Skeletal muscle tissue (tissue), 4 donors: ENCODE measurements around the gene MTERF2. TPM values are rescaled to one million over a fixed set of nuclear protein-coding genes. Genes with fewer than 3 reads are reported as not detected.
"Not testable (repeated sequence)": the region's sequence is repeated elsewhere in the genome, so short reads cannot be mapped to it uniquely, and the experiment has no call there.

Source experiments
- H3K27ac ChIP-seq: one replicate; pipeline ENCODE4 v1.7.0; 2013; ENCODE audit warnings: mild to moderate bottlenecking, low read depth, low read length, inconsistent platforms
- H3K27me3 ChIP-seq, 3 donors: one replicate each; pipeline ENCODE4 v1.7.0; 2013; ENCODE audit warnings: low read length in 3 of 3; ENCODE audit not compliant: control insufficient read depth in 3 of 3, insufficient read depth in 3 of 3
- H3K36me3 ChIP-seq, 3 donors: one replicate each; pipeline ENCODE4 v1.7.0; 2013; ENCODE audit warnings: low read length in 3 of 3; ENCODE audit not compliant: control insufficient read depth in 3 of 3, insufficient read depth in 3 of 3
- H3K4me1 ChIP-seq, 3 donors: one replicate each; pipeline ENCODE4 v1.7.0; 2013; ENCODE audit warnings: low read length in 3 of 3, mild to moderate bottlenecking in 3 of 3; ENCODE audit not compliant: control insufficient read depth in 3 of 3, insufficient read depth in 3 of 3
- H3K4me3 ChIP-seq, 3 donors: one replicate each; pipeline ENCODE4 v1.7.0; 2013; ENCODE audit warnings: low read length in 3 of 3
- H3K9ac ChIP-seq, 3 donors: one replicate each; pipeline ENCODE4 v1.7.0; 2013; ENCODE audit warnings: low read length in 3 of 3, mild to moderate bottlenecking in 3 of 3, moderate library complexity in 2 of 3, low read depth in 1 of 3
- H3K9me3 ChIP-seq, 3 donors: one replicate each; pipeline ENCODE4 v1.7.0; 2013; ENCODE audit warnings: low read length in 3 of 3; ENCODE audit not compliant: control insufficient read depth in 3 of 3
- total RNA-seq: library from RNA; depleted of rRNA; stranded (reverse); fragments of >200 nt; gene quantifications from one replicate; pipeline ENCODE4 v1.2.3, GENCODE V29; 2014
- donor health status: Osteomylitis.

Gene MTERF2
- total RNA-seq, 1 donor from 2014 or later: 9.9 TPM

DNA sequence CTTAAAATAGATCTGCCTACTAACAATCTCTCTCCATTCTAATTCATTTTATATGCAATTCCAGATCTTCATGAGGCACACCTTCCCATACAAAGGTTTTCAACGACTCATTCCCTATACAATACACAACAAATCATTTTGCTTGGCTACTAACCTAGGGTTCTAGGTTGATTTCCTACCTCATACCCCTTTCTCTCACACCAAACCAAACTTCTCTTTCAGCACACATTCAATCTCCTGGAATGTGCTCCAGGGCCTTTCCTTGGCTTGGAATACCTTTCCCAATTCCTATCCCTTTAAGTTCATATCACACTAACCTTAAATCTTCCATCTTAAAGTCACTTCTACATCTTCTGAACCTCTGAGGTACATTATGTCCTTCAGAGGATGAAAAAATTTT lies 38.7 kb upstream of the MTERF2 start:
- H3K27me3 ChIP-seq: no peaks in the 10 kb centered on the region
- H3K9me3 ChIP-seq: no peaks in the 10 kb centered on the region
- no peaks in the 10 kb centered on the region for H3K36me3 ChIP-seq
- no peak overlapping the region for H3K9ac ChIP-seq
- peaks cover 15 to 22% (median 16%) of the 10 kb centered on the region in 3 donors for H3K4me1 ChIP-seq
- H3K27ac ChIP-seq: no peak overlapping the region
- H3K4me3 ChIP-seq: no peak overlapping the region

DNA sequence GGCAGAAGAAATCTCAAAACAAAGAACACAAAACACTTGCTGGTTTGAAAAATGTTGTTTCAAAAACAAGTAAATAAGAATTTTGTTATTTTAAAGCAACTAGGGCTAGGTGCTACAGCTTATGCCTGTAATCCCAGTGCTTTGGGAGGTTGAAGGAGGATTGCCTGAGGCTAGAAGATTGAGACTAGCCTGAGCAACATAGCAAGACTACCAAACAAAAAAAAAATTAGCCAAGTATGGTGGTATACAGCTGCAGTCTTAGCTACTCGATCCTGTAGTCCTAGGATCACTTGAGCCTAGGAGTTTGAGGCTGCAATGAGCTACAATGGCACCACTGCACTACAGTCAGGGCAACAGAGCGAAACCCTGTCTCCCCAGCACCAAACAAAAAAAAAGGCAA lies 32.6 kb upstream of the MTERF2 start:
- Histone ChIP-seq H3K4me3 (no peak overlapping the region), H3K27me3 (no peaks in the 10 kb centered on the region), H3K9me3 (no peaks in the 10 kb centered on the region), H3K27ac (no peak overlapping the region), H3K9ac (no peak overlapping the region), H3K4me1 (no peaks in the 10 kb centered on the region), H3K36me3 (no peaks in the 10 kb centered on the region)

DNA sequence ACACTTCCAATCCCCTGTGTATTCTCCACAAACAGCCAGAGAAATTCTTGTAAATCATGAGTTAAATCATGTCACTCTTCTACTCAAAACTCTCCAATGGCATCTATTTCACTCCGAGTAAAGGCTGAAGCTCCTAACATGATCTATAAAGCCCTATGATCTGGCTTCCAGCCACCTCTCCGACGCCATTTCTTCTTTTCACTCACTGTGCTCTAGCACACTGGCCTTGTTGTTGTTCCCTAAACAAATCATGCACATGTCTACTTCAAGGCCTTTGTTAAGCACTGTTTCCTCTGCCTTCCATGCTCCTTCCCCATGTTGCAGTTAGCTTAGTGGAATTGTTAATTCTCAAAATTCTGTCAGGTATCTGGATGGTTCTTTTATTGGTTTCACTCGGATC lies 30.1 kb upstream of the MTERF2 start:
- Histone ChIP-seq H3K4me1 (peaks cover 0 to 3% (median 0%) of the 10 kb centered on the region in 3 donors), H3K9ac (no peak overlapping the region), H3K27ac (no peak overlapping the region), H3K9me3 (no peaks in the 10 kb centered on the region), H3K27me3 (no peaks in the 10 kb centered on the region), H3K36me3 (no peaks in the 10 kb centered on the region), H3K4me3 (no peak overlapping the region)

DNA sequence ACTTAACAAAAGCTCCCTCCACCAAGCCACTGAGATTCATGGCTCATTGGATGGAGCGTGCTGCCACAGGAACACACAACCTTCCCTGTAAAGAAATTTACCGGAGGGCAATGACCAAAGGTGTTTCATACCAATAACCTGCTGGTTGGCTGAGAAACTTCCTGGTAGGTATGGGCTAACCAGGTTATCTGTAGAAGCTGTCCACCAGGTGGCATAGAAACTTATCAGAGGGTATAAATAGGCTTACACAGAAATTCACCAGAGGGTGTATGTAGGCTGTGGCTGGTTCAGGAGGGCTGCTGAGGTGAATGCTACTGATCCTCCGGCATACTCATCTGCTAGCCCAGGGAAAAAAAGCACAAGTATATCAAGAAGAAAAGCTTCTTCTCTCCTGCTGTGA lies 27.1 kb upstream of the MTERF2 start:
- Histone ChIP-seq H3K27me3 (no peaks in the 10 kb centered on the region), H3K9me3 (no peaks in the 10 kb centered on the region), H3K27ac (no peak overlapping the region), H3K4me3 (no peak overlapping the region), H3K9ac (no peak overlapping the region), H3K4me1 (peaks cover 0 to 3% (median 0%) of the 10 kb centered on the region in 3 donors), H3K36me3 (no peaks in the 10 kb centered on the region)

DNA sequence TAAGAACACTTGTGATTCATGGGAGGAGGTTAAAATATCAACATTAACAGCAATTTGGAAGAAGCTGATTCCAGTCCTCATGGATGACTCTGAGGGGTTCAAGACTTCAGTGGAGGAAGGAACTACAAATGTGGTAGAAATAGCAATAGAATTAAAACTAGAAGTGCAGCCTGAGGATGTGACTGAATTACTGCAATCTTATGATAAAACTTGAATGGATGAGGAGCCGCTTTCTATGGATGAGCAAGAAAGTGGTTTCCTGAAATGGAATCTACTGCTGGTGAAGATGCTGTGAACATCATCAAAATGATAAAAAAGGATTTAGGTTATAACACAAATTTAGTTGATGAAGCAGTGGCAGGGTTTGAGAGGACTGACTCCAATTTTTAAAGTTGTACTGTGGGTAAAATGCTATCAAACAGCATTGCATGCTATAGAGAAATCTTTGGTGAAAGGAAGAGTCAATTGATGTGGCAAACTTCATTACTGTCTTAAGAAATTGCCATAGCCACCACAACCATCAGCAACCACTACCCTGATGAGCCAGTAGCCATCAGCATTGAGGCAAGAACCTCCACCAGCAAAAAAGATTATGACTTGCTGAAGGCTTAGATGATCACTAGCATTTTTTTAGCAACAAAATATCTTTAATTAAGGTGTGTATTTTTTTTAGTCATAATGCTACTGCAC lies 25.9 kb upstream of the MTERF2 start:
- H3K27me3 ChIP-seq: no peaks in the 10 kb centered on the region
- no peak overlapping the region for H3K27ac ChIP-seq
- no peak overlapping the region for H3K4me3 ChIP-seq
- H3K36me3 ChIP-seq: no peaks in the 10 kb centered on the region
- H3K9me3 ChIP-seq: no peaks in the 10 kb centered on the region
- H3K9ac ChIP-seq: no peak overlapping the region
- peaks cover 0 to 3% (median 0%) of the 10 kb centered on the region in 3 donors for H3K4me1 ChIP-seq

DNA sequence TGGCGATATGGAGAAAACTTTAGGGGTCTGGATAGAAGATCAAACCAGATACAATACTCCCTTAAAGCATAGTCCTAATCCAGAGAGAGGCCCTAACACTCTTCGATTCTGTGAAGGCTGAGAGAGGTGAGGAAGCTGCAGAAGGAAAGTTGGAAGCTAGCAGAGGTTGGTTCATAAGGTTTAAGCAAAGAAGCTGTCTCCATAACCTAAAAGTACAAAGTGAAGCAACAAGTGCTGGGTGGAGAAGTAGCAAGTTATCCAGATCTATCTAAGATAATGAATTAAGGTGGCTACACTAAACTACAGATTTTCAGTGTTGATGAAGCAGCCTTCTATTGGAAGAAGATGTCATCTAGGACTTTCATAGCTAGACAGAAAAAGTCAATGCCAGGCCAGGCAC lies 24.6 kb upstream of the MTERF2 start:
- Histone ChIP-seq H3K4me1 (peaks cover 0 to 3% (median 0%) of the 10 kb centered on the region in 3 donors), H3K4me3 (no peak overlapping the region), H3K9ac (no peak overlapping the region), H3K27me3 (no peaks in the 10 kb centered on the region), H3K27ac (no peak overlapping the region), H3K9me3 (no peaks in the 10 kb centered on the region), H3K36me3 (no peaks in the 10 kb centered on the region)

DNA sequence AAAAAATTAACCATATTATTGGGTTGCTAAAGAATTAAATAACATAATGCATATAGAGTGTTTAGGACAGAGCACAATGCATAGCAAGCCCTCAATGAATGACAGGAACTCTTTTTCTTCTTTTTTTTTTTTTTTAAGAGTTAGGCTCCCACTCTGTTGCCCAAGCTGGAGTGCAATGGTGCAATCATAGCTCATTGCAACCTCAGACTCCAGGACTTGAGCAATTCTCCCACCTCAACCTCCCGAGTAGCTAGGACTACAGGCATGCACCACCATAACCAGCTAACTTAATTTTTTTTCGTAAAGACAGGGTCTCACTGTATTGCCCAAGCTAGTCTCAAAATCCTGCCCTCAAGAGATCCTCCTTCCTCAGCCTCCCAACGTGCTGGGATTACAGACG lies 20.5 kb upstream of the MTERF2 start:
- no peaks in the 10 kb centered on the region for H3K9me3 ChIP-seq
- H3K36me3 ChIP-seq: no peaks in the 10 kb centered on the region
- H3K4me1 ChIP-seq: peaks cover 0 to 3% (median 0%) of the 10 kb centered on the region in 3 donors
- no peak overlapping the region for H3K27ac ChIP-seq
- H3K27me3 ChIP-seq: no peaks in the 10 kb centered on the region
- no peak overlapping the region for H3K4me3 ChIP-seq
- H3K9ac ChIP-seq: no peak overlapping the region

DNA sequence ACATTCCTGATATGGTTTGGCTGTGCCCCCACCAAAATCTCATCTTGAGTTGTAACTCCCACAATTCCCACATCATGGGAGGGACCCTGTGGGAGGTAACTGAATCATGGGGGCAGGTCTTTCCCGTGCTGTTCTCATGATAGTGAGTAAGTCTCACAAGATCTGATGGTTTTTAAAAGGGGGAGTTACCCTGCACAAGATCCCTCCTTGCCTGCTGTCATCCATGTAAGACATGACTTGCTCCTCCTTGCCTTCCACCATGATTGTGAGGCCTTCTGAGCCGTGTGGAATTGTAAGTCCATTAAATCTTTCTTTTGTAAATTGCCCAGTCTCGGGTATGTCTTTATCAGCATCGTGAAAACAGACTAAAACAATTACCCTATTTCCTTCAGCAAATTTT lies 15.7 kb upstream of the MTERF2 start:
- H3K27me3 ChIP-seq, H3K4me1 ChIP-seq, H3K27ac ChIP-seq, H3K9ac ChIP-seq, H3K36me3 ChIP-seq, H3K4me3 ChIP-seq, H3K9me3 ChIP-seq: not testable (repeated sequence)

DNA sequence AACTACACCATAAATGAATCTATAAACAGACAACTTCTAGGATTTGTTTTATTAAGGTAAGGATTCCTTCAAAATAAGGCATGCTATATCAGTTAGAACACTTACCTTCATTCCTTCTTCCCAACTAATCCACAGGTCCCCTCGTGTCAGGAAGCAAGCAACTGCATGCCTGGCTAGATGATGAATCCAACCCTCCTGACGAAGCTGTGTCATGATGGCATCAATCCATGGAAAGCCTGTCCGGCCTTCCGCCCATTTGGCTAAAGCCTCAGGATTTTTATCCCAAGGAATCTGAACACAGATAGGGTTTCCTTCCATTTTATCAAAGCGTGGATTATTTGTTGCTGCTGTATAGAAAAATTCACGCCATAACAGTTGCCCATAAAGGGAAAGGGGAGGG lies 12.5 kb upstream of the MTERF2 start:
- no peak overlapping the region for H3K9ac ChIP-seq
- no peaks in the 10 kb centered on the region for H3K27me3 ChIP-seq
- H3K27ac ChIP-seq: no peak overlapping the region
- no peaks in the 10 kb centered on the region for H3K9me3 ChIP-seq
- H3K36me3 ChIP-seq: peaks cover 0 to 17% (median 5%) of the 10 kb centered on the region in 3 donors
- H3K4me3 ChIP-seq: no peak overlapping the region
- no peaks in the 10 kb centered on the region for H3K4me1 ChIP-seq

DNA sequence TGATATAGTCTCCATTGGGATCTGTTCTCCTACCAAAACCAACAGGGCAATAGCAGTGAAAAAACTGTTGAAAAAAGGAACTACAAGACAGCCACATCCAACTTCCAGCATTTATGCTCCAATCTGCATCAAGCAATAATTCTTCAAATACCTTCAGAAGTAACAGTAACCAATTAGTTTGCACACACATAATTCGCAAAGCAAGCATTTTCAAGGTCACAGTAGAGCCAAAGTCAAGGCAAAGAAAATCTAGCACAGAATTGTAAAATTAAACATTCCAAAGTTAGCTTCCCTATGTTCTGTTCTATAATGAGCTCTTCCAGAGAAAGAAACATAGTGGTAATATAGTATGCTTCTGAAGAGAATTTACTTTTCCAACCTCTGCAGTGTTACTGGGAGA lies 11.0 kb upstream of the MTERF2 start:
- no peaks in the 10 kb centered on the region for H3K27me3 ChIP-seq
- H3K4me3 ChIP-seq: no peak overlapping the region
- H3K9me3 ChIP-seq: no peaks in the 10 kb centered on the region
- H3K36me3 ChIP-seq: peaks cover 0 to 17% (median 5%) of the 10 kb centered on the region in 3 donors
- no peaks in the 10 kb centered on the region for H3K4me1 ChIP-seq
- H3K9ac ChIP-seq: no peak overlapping the region
- H3K27ac ChIP-seq: no peak overlapping the region
